HG02588 (cell line): ENCODE data around the gene BMPR1B.

Experiments
- ATAC-seq: cut with Tn5 transposase; IDR thresholded peaks from one replicate; pipeline ENCODE4 v1.9.1; 2021; ENCODE audit warnings: mild to moderate bottlenecking, moderate library complexity; ENCODE audit not compliant: unreplicated experiment

Gene BMPR1B

DNA sequence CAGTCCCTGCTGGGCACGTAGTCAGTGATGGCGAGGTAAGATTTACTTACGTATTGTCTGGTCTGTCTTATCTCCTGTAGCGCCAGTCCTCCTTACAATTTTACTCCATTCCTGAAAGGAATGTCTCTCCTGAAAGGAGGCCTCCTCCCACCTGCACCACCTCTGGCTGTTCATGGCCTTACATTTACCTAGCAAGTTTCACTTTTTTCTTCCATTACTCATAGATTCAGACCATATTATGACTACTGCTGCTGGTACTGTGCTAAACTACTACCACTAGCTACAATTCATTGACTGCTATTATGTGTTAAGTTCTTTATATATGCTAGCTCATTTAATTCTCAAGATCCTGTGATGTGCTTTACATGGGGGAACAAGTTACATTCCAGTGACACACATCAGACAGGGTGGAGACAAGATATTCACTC, 189.9 kb downstream of the BMPR1B start:
- no peak for ATAC-seq

DNA sequence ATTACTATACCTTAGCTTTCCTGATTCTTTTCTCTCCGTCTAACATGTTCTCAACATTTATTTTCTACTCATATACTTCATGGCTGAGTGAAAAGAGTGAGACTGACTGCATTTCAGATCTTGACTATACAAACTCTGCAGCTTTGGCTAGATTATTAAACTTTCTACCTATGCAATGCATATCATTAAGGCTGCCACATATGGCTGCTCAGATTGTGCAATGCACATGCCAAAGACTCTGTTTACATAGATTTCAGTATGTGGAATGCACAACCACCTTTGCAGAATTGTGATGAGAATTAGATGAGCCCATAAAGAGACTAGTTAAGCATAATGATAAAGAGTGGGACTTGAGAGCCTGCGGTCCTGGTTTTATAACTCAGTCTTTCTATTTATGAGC, 196.5 kb downstream of the BMPR1B start:
- no peak for ATAC-seq

GRCh38 chr4:94957030-94957429, 199.3 kb downstream of the BMPR1B start:
- no peak for ATAC-seq

DNA sequence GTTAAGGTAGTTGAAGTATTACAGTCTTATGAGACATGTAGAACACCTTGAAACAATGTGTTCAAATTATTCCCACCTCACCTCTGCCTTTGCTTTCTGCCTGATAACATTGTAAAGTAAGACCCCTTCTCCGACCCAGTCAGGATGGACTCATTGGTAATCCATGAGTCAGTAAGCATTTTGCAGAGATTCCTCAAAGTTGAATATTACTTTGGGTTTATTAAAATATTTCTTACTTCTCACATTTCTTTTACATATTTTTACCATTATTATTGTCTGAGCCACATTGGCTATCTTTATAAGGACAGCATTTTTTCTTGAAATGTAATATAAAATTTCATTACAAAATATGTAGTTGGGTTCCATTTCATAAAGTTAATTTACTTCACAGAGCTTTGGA, 201.6 kb downstream of the BMPR1B start:
- ATAC-seq: no peak

GRCh38 chr4:94960708-94961107, 203.0 kb downstream of the BMPR1B start:
- ATAC-seq: no peak

DNA sequence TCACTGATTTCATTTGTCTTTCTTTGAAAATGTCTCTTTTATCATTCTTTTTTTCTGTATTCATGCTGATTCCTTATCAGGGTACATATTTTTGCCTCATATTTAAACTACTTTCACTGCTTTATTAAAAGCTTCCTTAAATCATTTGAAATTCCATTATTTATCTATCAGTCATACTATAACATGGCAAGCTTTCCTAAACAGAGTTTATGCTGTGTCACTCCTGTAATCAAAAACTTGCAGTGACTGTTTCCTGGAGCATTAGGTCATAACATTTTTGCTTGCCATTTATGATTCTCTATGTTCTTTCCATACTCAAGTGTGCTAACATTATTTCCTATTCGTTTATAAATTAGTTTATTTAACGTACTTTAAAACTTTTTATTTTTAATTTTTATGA, 203.7 kb downstream of the BMPR1B start:
- ATAC-seq: no peak

DNA sequence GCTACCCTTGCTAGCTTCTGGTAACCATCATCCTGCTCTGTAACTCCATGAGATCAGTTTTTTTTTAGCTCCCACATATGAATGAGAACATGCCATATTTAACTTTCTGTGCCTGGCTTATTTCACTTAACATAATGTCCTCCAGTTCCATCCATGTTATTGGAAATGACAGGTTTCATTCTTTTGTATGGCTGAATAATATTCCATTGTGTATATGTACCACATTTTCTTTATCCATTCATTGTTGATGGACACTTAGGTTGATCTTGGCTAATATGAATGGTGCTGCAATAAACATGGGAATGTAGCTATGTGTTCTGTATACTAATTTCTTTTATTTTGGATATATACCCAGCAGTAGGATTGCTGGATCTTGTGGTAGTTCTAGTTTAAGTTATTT, 204.7 kb downstream of the BMPR1B start:
- ATAC-seq: no peak

DNA sequence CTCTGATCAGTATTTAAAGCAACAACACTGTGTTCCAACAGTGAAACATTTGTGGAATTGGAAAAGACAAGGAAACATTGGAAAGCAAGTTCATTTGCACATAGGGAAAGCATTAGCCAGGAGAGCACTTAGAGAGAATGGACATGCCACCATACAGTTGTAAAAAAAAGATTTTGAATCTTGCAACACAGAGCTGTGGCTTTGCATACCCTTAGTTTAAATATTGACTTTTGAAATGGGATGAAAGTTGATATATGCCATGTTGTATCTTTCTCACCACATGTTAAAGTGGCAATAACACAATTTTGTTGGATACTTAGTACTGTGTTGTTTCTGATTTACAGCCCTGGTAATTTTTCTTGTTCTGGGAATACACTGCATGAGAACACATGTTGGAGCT, 208.1 kb downstream of the BMPR1B start:
- no peak for ATAC-seq

DNA sequence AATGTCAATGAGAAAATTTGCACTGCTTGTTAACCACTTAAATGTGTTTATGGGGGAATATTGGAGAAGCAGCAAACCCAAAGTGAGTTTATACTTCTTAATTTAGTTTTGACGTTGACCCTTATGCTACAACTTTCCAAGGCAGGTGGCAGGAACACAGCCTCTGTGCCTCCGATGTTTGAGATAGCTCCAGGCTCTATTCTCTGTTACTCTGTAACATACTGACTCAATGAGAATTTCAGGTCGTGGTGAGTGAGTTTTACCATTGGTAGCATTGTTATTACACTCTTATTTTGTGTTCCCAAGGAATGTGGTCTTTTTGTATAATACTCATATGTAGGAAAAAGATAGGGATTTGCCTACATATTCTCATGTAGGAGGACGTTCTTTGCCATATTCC, 210.7 kb downstream of the BMPR1B start:
- ATAC-seq: no peak

DNA sequence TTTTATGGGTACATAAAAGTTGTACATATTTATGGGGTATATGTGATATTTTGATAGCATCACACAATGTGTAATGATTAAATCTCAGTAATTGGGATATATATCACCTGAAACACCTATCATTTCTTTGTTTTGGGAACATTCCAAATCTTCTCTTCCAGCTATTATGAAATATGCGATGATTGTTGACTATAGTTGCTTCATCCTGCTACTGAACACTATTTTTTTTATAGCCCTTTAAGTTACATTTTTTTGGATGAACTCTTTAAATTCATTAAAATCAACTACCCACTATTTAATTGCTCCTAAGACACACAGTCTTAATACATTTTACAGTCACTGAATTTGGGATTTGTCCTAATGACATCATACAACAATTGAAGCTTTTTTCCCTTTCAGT, 212.9 kb downstream of the BMPR1B start:
- no peak for ATAC-seq

DNA sequence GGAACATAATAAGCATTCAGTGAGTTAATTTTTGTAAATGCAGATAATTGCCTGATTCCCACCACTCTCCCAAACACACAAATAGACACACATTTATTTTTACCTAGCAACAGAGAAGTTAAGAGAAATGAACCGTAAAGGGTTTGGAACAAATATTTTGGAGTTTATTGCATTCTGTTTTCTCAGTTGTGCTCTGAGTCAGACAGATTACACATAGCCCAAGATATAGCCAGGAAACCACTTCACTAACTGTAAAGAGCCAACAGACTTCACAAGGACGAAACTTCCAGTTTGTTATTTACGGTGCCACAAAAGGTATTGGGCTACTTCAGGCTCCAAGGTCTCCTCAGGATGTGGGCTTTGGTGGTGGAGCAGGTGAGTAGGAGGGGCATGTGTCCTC, 217.0 kb downstream of the BMPR1B start:
- no peak for ATAC-seq

DNA sequence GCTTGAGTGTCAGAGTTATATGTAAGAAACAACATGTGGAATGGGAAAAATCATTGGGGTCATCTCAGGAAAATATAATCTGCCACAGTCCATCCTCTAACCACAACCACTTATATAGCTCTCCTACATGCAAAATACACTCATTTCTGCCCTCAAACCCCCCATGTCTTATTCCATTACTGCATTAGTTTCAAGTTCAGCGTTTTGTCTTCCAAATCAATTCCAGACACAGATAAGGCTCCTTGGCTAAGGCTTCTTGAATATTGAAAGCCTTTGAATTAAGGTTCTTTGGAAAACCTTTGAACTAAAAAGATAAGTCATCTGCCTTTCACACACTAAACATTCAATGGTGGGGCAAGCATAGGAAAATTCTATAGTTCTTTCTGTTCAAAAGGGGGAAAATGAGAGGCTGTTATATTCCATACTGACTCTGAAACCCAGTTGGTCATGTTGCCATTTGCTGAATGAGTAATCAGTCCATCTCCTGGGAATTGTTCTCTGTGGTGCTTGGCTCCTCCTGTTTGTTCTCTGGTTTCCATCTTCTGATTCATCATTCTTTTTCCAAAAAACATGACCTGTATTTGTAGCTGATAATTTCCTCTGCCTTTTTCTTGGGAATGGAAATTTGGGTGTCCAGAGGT, 218.7 kb downstream of the BMPR1B start:
- ATAC-seq: no peak

DNA sequence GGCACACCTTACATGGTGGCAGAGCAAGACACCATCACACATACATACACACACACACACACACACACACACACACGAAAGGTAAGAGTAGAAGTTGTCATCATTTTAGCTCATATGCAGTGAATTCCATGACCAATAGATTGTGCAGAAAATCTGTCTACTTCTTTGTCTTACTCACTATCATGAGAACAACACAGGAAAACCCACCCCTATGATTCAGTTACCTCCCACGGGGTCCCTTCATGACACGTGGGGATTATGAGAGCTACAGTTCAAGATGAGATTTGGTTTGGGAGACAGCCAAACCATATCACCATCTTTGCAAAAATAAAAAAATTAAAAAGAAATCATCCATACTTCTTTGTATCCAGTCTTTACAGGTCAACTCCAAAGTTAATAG, 221.1 kb downstream of the BMPR1B start:
- ATAC-seq: no peak

GRCh38 chr4:94979621-94980020, 221.9 kb downstream of the BMPR1B start:
- no peak for ATAC-seq

DNA sequence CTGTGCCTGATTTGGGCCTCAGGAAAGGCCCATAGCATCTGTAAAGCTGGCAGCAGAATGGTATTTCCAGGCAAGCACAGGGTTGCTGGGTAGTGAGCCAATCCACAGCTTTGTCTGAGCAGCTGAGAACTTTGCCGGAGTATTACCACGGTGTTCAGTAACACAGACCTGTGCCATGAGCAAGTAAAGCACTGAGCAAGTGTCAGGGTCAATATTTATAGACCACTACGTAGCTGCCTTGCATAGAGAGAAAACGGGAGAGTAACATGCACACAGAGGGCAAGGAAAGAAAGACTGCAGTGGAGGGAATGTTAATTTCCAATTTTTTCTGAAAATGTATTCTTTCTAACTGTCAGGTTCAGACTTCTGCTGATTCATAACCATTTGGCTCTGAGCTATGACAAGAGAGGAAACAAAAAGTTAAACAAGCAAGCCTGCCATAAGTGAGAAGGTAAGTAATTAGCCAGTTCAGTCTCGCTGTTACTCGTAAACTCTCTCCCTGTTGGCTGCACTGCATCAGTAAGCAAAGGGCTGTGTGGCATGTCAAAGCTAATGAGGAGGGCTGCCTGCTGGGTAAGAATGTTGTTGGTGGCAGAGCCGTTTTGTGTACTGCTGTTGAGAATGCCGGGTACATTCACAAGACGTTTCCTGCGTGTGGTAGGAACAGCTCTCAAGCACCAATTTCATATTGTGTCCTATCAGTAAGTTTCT, 238.1 kb downstream of the BMPR1B start:
- no peak for ATAC-seq

- no peak for ATAC-seq
Observed at GRCh38 chr4:95000076-95000648, 242.4 kb downstream of the BMPR1B start.

DNA sequence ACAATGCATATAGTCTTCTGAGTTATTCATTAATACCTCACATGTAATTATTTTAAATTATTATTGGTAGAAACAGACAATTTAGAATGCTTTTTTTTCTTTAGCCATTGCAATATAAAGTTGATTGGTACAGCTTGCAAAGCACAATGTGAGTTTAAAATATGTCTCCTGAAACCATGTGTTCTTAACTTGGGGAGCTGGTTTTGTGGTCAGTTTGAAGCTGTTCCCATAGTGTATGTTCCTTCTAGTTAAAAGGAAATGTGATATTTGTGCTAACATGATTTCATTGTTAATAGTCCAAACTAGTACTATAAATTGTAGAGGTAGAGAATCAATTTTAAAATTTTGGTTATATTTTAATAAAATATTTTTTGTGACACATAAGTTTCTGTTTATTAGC, 247.2 kb downstream of the BMPR1B start:
- no peak for ATAC-seq

- ATAC-seq: no peak
Observed at GRCh38 chr4:95007998-95008397, 250.2 kb downstream of the BMPR1B start.

DNA sequence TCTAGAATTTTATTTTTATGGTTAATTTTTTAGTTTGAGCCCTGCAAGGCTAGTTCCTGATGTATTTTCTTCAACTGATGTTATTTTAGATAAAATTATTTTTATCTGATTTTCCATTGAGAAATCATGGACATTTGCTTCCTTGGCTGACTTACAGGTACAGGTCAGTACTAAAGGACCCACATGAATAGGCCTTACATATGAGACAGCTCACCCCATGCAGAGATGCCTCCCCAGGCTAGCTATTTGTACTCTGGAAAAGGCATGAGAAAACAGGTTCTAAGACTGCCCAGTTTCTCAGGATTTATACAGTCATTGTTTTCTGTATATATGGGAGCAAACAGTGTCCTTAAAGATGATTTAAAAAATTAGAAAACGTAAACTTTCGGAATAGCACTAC, 255.5 kb downstream of the BMPR1B start:
- ATAC-seq: no peak

- ATAC-seq: no peak
Observed at GRCh38 chr4:95014068-95014467, 256.3 kb downstream of the BMPR1B start.

DNA sequence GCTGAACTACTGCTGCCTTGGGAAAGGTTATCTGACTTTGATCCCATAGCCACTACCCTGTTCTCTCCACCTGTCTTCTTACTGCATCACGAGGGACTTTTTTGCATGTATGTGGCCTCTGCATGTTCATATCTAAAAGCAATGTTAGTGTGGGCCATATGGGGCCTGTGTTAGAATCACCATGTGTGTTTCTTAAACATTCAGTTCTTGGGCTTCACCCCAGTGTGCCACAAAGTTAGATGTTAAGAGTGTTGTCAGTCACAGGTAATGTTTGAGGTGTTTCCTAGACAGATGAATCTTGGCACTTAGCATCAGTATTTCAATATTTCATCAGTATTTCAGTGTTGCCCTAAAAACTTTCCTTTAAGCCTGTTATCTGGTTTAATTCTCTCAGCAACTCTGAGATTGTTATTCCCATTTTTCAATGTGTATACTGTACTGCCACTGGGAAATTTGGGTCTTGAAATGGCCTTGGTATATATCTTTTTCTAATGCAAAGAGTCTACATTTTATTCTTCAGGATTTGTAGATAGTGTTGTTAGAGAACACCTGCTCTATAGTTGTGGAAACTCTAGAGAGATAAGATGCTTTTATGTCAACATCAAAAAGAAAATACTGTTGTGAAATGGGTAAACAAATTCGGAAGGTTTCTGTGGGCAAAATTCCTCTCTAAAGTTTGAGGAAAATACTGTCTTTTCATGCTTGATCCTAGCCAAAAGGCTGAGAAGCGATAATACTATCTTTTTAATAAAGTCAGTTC, 259.7 kb downstream of the BMPR1B start:
- ATAC-seq: no peak

- ATAC-seq: no peak
Observed at GRCh38 chr4:95018785-95019184, 261.0 kb downstream of the BMPR1B start.
